ENCODE data around the gene KRTAP15-1.

The KRTAP15-1 gene, protein sequence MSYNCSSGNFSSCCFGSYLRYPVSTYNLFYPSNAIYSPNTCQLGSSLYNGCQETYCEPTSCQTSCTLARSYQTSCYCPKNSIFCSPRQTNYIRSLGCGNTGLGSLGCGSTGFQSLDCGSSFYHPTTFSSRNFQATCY

DNA sequence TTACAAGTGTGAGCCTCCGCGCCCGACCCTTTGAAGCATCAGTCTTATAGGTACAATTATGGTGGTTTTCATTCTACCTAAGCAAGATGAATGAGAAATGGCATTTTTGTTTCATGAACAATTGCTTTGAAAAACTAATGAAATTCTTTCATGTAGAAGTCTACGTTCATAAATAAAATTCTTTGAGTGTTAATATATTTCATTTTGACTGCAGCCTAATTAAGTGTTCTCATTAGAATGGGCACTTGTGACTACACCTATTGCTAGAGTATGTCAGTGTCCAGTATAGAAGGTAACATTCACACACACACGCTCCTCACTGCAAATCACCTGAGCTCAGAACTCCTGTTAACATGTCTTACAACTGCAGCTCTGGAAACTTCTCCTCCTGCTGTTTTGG, at the start of gene KRTAP15-1:
KRTAP15-1 (plus strand) TSS at position 301 of the 400 bp plus-strand sequence; CDS start at position 354, 53 bp downstream.
- Histone ChIP-seq H3K36me3 (ENCODE audit: control insufficient read depth in 1 of 2, insufficient read depth in 2 of 2, low read length in 2 of 2) (no peaks in the 10 kb centered on the region), H3K9me3 (ENCODE audit: control insufficient read depth in 1 of 2, low read length in 2 of 2) (no peaks in the 10 kb centered on the region), H3K27me3 (ENCODE audit: low read depth, low read length) (no peaks in the 10 kb centered on the region), H3K4me1 (ENCODE audit: control insufficient read depth in 1 of 2, insufficient read depth in 2 of 2, low read length in 2 of 2) (no peaks in the 10 kb centered on the region), H3K27ac (ENCODE audit: low read length) (no peak within 1 kb of the TSS), H3K4me3 (ENCODE audit: low read depth in 1 of 2, low read length in 2 of 2) (no peak within 1 kb of the TSS)

- no peak overlapping the region for H3K4me3 ChIP-seq (ENCODE audit: low read depth in 1 of 2, low read length in 2 of 2)
- H3K36me3 ChIP-seq (ENCODE audit: control insufficient read depth in 1 of 2, insufficient read depth in 2 of 2, low read length in 2 of 2) = no peaks in the 10 kb centered on the region
- H3K27me3 ChIP-seq (ENCODE audit: low read depth, low read length) = no peaks in the 10 kb centered on the region
- no peak overlapping the region for H3K27ac ChIP-seq (ENCODE audit: low read length)
- no peaks in the 10 kb centered on the region for H3K4me1 ChIP-seq (ENCODE audit: control insufficient read depth in 1 of 2, insufficient read depth in 2 of 2, low read length in 2 of 2)
- H3K9me3 ChIP-seq (ENCODE audit: control insufficient read depth in 1 of 2, low read length in 2 of 2) = peaks cover 0 to 10% of the 10 kb centered on the region in 2 donors
These were observed 48.5 kb upstream of the KRTAP15-1 start for GRCh38 chr21:30391492-30392025.

DNA sequence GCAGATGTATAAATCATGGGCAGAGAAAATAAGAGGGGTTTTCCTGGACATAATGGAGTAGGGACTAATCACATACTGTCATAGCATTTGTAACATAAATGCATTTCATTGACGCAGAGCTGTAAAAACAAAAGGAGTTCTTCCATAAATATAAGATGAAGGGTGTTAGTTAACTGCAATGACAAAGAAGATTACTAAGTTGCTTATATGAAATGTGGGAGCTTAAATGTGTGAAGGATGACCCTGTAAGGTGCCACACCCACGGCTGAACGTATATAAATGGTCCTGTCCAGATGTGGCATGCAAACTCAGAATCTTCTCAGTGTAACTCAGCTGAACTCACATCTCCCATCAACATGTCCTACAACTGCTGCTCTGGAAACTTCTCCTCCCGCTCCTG, 44.3 kb upstream of the KRTAP15-1 start, which contains the start of gene KRTAP13-1:
KRTAP13-1 (plus strand) TSS at position 301 of the 400 bp plus-strand sequence; CDS start at position 357, 56 bp downstream.
- Histone ChIP-seq H3K27ac (ENCODE audit: low read length) (no peak within 1 kb of the TSS), H3K36me3 (ENCODE audit: control insufficient read depth in 1 of 2, insufficient read depth in 2 of 2, low read length in 2 of 2) (no peaks in the 10 kb centered on the region), H3K4me3 (ENCODE audit: low read depth in 1 of 2, low read length in 2 of 2) (no peak within 1 kb of the TSS), H3K9me3 (ENCODE audit: control insufficient read depth in 1 of 2, low read length in 2 of 2) (peaks cover 0 to 5% of the 10 kb centered on the region in 2 donors), H3K4me1 (ENCODE audit: control insufficient read depth in 1 of 2, insufficient read depth in 2 of 2, low read length in 2 of 2) (no peaks in the 10 kb centered on the region), H3K27me3 (ENCODE audit: low read depth, low read length) (no peaks in the 10 kb centered on the region)

GRCh38 chr21:30408782-30409494, 31.1 kb upstream of the KRTAP15-1 start:
- Histone ChIP-seq H3K27me3 (ENCODE audit: low read depth, low read length) (no peaks in the 10 kb centered on the region), H3K4me3 (ENCODE audit: low read depth in 1 of 2, low read length in 2 of 2) (no peak overlapping the region), H3K4me1 (ENCODE audit: control insufficient read depth in 1 of 2, insufficient read depth in 2 of 2, low read length in 2 of 2) (no peaks in the 10 kb centered on the region), H3K9me3 (ENCODE audit: control insufficient read depth in 1 of 2, low read length in 2 of 2) (peaks cover 0 to 9% of the 10 kb centered on the region in 2 donors), H3K36me3 (ENCODE audit: control insufficient read depth in 1 of 2, insufficient read depth in 2 of 2, low read length in 2 of 2) (no peaks in the 10 kb centered on the region), H3K27ac (ENCODE audit: low read length) (no peak overlapping the region)

- H3K27ac ChIP-seq (ENCODE audit: low read length) = no peak overlapping the region
- no peaks in the 10 kb centered on the region for H3K27me3 ChIP-seq (ENCODE audit: low read depth, low read length)
- no peaks in the 10 kb centered on the region for H3K9me3 ChIP-seq (ENCODE audit: control insufficient read depth in 1 of 2, low read length in 2 of 2)
- H3K4me3 ChIP-seq (ENCODE audit: low read depth in 1 of 2, low read length in 2 of 2) = no peak overlapping the region
- H3K4me1 ChIP-seq (ENCODE audit: control insufficient read depth in 1 of 2, insufficient read depth in 2 of 2, low read length in 2 of 2) = no peaks in the 10 kb centered on the region
- no peaks in the 10 kb centered on the region for H3K36me3 ChIP-seq (ENCODE audit: control insufficient read depth in 1 of 2, insufficient read depth in 2 of 2, low read length in 2 of 2)
These were observed 24.1 kb upstream of the KRTAP15-1 start for GRCh38 chr21:30415993-30416392.

DNA sequence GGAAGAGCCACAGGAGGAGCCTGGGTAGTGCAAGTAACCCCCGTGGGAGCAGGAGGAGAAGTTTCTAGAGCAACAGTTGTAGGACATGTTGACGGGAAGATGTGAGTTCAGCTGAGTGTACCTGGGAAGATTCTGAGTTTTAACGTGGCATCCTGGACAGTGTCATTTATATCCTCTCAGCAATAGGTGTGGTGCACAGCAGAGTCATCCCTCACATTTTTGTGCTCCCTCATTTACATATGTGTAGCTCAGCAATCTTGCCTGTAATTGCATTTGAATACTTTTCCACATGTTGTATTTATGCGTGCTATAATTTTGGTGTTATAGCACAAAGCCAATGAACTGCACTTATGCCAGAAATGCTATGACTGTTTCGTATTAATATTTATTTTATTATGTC, 14.2 kb upstream of the KRTAP15-1 start, which contains the start of gene KRTAP13-3:
KRTAP13-3 (minus strand) TSS at position 101 of the 400 bp plus-strand sequence; CDS start at position 87, 14 bp downstream.
- no peaks in the 10 kb centered on the region for H3K27me3 ChIP-seq (ENCODE audit: low read depth, low read length)
- no peak within 1 kb of the TSS for H3K27ac ChIP-seq (ENCODE audit: low read length)
- no peaks in the 10 kb centered on the region for H3K9me3 ChIP-seq (ENCODE audit: control insufficient read depth in 1 of 2, low read length in 2 of 2)
- no peaks in the 10 kb centered on the region for H3K36me3 ChIP-seq (ENCODE audit: control insufficient read depth in 1 of 2, insufficient read depth in 2 of 2, low read length in 2 of 2)
- H3K4me1 ChIP-seq (ENCODE audit: control insufficient read depth in 1 of 2, insufficient read depth in 2 of 2, low read length in 2 of 2) = no peaks in the 10 kb centered on the region
- H3K4me3 ChIP-seq (ENCODE audit: low read depth in 1 of 2, low read length in 2 of 2) = no peak within 1 kb of the TSS

- no peaks in the 10 kb centered on the region for H3K36me3 ChIP-seq (ENCODE audit: control insufficient read depth in 1 of 2, insufficient read depth in 2 of 2, low read length in 2 of 2)
- H3K4me3 ChIP-seq (ENCODE audit: low read depth in 1 of 2, low read length in 2 of 2) = no peak overlapping the region
- no peak overlapping the region for H3K27ac ChIP-seq (ENCODE audit: low read length)
- H3K4me1 ChIP-seq (ENCODE audit: control insufficient read depth in 1 of 2, insufficient read depth in 2 of 2, low read length in 2 of 2) = no peaks in the 10 kb centered on the region
- H3K9me3 ChIP-seq (ENCODE audit: control insufficient read depth in 1 of 2, low read length in 2 of 2) = no peaks in the 10 kb centered on the region
- H3K27me3 ChIP-seq (ENCODE audit: low read depth, low read length) = no peaks in the 10 kb centered on the region
These were observed 13.3 kb upstream of the KRTAP15-1 start for GRCh38 chr21:30426731-30427130.

GRCh38 chr21:30430170-30430655, 9.9 kb upstream of the KRTAP15-1 start, which contains the start of gene KRTAP13-4:
Gene KRTAP13-4 (plus strand): TSS chr21:30430220. CDS start chr21:30430276, 56 bp downstream.
- Histone ChIP-seq H3K36me3 (ENCODE audit: control insufficient read depth in 1 of 2, insufficient read depth in 2 of 2, low read length in 2 of 2) (no peaks in the 10 kb centered on the region), H3K4me1 (ENCODE audit: control insufficient read depth in 1 of 2, insufficient read depth in 2 of 2, low read length in 2 of 2) (no peaks in the 10 kb centered on the region), H3K9me3 (ENCODE audit: control insufficient read depth in 1 of 2, low read length in 2 of 2) (no peaks in the 10 kb centered on the region), H3K4me3 (ENCODE audit: low read depth in 1 of 2, low read length in 2 of 2) (no peak within 1 kb of the TSS), H3K27me3 (ENCODE audit: low read depth, low read length) (no peaks in the 10 kb centered on the region), H3K27ac (ENCODE audit: low read length) (no peak within 1 kb of the TSS)

DNA sequence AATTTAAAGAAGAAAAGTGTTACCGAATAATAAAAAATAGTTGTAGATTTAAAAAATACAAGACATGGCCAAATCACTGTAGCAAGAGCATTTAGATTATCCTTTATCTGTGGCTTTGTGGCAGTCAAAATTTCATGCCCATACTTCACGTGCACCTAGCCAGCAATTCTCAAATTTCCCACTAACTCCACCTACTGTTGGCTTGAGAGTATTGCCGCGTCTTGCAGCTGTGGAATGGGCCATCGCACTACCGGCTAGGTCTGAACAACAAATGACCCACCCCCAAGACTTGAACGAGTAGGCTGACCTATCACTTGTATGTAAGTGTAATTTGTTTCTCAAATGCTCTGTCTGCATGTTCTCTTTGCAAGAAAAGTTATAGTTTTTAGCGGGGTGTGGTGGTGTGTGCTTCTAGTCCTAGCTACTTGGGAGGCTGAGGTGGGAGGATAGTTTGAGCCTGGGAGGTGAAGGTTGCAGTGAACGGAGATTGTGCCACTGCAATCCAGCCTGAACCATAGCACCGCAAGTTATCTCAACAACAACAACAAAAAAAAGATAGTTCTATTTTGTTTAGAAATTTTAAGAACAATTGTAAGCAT, 5.9 kb upstream of the KRTAP15-1 start:
- Histone ChIP-seq H3K4me3 (ENCODE audit: low read depth in 1 of 2, low read length in 2 of 2) (no peak overlapping the region), H3K4me1 (ENCODE audit: control insufficient read depth in 1 of 2, insufficient read depth in 2 of 2, low read length in 2 of 2) (no peaks in the 10 kb centered on the region), H3K27ac (ENCODE audit: low read length) (no peak overlapping the region), H3K36me3 (ENCODE audit: control insufficient read depth in 1 of 2, insufficient read depth in 2 of 2, low read length in 2 of 2) (no peaks in the 10 kb centered on the region), H3K27me3 (ENCODE audit: low read depth, low read length) (no peaks in the 10 kb centered on the region), H3K9me3 (ENCODE audit: control insufficient read depth in 1 of 2, low read length in 2 of 2) (no peaks in the 10 kb centered on the region)

- Histone ChIP-seq H3K4me3 (ENCODE audit: low read depth in 1 of 2, low read length in 2 of 2) (no peak overlapping the region), H3K9me3 (ENCODE audit: control insufficient read depth in 1 of 2, low read length in 2 of 2) (no peaks in the 10 kb centered on the region), H3K36me3 (ENCODE audit: control insufficient read depth in 1 of 2, insufficient read depth in 2 of 2, low read length in 2 of 2) (no peaks in the 10 kb centered on the region), H3K27ac (ENCODE audit: low read length) (no peak overlapping the region), H3K27me3 (ENCODE audit: low read depth, low read length) (no peaks in the 10 kb centered on the region), H3K4me1 (ENCODE audit: control insufficient read depth in 1 of 2, insufficient read depth in 2 of 2, low read length in 2 of 2) (no peaks in the 10 kb centered on the region)
These were observed 3.0 kb upstream of the KRTAP15-1 start for GRCh38 chr21:30437010-30437565.

GRCh38 chr21:30443226-30443625, 3.2 kb downstream of the KRTAP15-1 start:
- no peaks in the 10 kb centered on the region for H3K36me3 ChIP-seq (ENCODE audit: control insufficient read depth in 1 of 2, insufficient read depth in 2 of 2, low read length in 2 of 2)
- no peak overlapping the region for H3K4me3 ChIP-seq (ENCODE audit: low read depth in 1 of 2, low read length in 2 of 2)
- H3K9me3 ChIP-seq (ENCODE audit: control insufficient read depth in 1 of 2, low read length in 2 of 2) = no peaks in the 10 kb centered on the region
- no peak overlapping the region for H3K27ac ChIP-seq (ENCODE audit: low read length)
- H3K27me3 ChIP-seq (ENCODE audit: low read depth, low read length) = no peaks in the 10 kb centered on the region
- H3K4me1 ChIP-seq (ENCODE audit: control insufficient read depth in 1 of 2, insufficient read depth in 2 of 2, low read length in 2 of 2) = no peaks in the 10 kb centered on the region
